ENCODE results near the gene ULK1.

ULK1 gene

DNA sequence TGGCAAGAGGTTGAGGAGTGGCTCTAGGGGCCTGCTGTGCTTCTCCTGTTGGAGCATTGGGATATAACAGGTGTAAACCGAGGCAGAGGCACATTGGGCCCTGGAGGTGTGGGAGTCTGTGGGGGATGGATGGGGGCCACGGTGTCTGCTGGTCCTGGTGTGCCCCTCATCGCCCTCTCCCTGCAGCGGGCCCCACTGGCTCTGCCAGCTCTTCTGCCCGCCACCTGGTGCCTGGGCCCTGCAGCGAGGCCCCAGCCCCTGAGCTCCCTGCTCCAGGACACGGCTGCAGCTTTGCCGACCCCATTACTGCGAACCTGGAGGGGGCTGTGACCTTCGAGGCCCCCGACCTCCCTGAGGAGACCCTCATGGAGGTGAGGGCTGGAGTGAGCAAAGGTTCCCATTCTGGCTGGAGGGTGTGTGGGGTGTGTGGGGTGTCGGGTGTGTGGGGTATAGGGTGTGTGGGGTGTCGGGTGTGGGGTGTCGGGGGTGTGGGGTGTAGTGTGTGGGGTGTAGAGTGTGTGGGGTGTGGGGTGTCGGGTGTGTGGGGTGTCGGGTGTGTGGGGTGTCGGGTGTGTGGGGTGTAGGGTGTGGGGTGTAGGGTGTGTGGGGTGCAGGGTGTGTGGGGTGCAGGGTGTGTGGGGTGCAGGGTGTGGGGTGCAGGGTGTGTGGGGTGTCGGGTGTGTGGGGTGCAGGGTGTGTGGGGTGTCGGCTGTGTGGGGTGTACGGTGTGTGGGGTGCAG, 24.1 kb downstream of the ULK1 start:
- H3K9me3 Mint-ChIP-seq: no peaks in the 10 kb centered on the region
- H3K36me3 Mint-ChIP-seq (ENCODE audit: insufficient read depth): peaks cover 10% of the 10 kb centered on the region
- ATAC-seq (replicated peaks; ENCODE audit: extremely low read depth, poor library complexity, severe bottlenecking) (peak; percentile 53), DNase-seq (ENCODE audit: low spot score in 2 of 2) (no peak)
- no peaks in the 10 kb centered on the region for H3K4me1 Mint-ChIP-seq
- H3K27ac Mint-ChIP-seq (ENCODE audit: low read depth): peak overlapping the region; percentile 74
- no peaks in the 10 kb centered on the region for H3K27me3 Mint-ChIP-seq
- H3K4me3 Mint-ChIP-seq: no peak overlapping the region

DNA sequence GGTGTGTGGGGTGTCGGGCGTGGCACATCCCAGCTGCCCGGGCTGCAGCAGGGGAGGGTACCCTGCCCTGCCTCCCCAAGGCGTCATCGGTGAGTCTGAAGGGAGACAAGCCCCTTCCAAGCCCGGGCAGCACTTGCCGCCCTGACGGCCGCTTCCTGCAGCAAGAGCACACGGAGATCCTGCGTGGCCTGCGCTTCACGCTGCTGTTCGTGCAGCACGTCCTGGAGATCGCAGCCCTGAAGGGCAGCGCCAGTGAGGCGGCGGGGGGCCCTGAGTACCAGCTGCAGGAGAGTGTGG, 24.6 kb downstream of the ULK1 start:
- DNase-seq (ENCODE audit: low spot score in 2 of 2): no peak
- peaks cover 10% of the 10 kb centered on the region for H3K36me3 Mint-ChIP-seq (ENCODE audit: insufficient read depth)
- no peaks in the 10 kb centered on the region for H3K27me3 Mint-ChIP-seq
- H3K27ac Mint-ChIP-seq (ENCODE audit: low read depth): no peak overlapping the region
- ATAC-seq (replicated peaks; ENCODE audit: extremely low read depth, poor library complexity, severe bottlenecking): no peak
- no peaks in the 10 kb centered on the region for H3K9me3 Mint-ChIP-seq
- no peak overlapping the region for H3K4me3 Mint-ChIP-seq
- no peaks in the 10 kb centered on the region for H3K4me1 Mint-ChIP-seq

DNA sequence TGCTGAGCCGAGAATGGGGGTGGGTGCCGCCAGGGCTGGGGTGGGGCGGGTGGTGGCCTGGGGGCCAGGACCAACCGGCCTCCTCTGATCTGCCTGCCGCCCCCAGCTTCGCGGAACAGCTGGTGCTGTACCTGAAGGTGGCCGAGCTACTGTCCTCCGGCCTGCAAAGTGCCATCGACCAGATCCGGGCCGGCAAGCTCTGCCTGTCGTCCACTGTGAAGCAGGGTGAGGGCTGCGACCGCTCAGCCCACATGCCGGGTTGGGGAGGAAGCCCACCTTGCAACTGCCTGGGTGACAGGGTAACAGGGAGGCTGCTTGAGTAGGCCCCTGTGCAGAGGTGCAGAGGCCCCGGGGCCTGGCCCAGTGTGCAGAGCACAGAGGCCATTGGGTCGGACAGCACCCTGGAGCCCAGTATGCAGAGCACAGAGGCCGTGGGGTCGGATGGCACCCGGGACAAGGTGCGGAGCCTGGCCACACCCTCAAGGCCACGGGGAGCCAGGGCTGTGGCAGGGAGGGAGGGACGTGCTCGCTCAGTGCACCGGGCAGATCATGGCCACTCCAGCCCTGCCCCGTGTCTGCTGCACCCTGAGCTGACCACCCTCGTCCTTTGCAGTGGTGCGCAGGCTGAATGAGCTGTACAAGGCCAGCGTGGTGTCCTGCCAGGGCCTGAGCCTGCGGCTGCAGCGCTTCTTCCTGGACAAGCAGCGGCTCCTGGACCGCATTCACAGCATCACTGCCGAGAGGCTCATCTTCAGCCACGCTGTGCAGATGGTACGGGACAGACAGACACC, 25.1 kb downstream of the ULK1 start:
- H3K27ac Mint-ChIP-seq (ENCODE audit: low read depth): no peak overlapping the region
- ATAC-seq (replicated peaks; ENCODE audit: extremely low read depth, poor library complexity, severe bottlenecking) (no peak), DNase-seq (ENCODE audit: low spot score in 2 of 2) (no peak)
- H3K9me3 Mint-ChIP-seq: no peaks in the 10 kb centered on the region
- H3K27me3 Mint-ChIP-seq: no peaks in the 10 kb centered on the region
- H3K4me1 Mint-ChIP-seq: no peaks in the 10 kb centered on the region
- H3K4me3 Mint-ChIP-seq: no peak overlapping the region
- H3K36me3 Mint-ChIP-seq (ENCODE audit: insufficient read depth): peaks cover 10% of the 10 kb centered on the region

DNA sequence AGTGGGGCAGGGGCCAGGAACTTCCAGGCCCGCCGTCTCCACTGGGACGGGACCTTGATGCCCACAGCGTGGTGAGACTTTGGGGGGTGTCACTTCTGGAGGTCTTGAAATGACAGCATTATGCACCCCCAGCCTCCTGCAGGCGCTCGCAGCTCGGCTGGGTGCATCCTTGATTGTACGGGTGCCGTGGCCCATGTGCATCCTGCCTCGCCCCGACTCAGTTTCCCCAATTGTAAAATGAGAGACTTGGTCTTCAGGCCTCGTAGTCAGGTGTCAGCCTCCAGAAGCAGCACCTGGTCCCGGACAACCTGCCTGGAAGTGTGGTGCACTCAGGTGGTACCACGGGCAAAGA, 25.7 kb downstream of the ULK1 start:
- Mint-ChIP-seq H3K36me3 (ENCODE audit: insufficient read depth) (peaks cover 8% of the 10 kb centered on the region), H3K4me1 (no peaks in the 10 kb centered on the region), H3K27ac (ENCODE audit: low read depth) (no peak overlapping the region), H3K9me3 (no peaks in the 10 kb centered on the region), H3K4me3 (no peak overlapping the region), H3K27me3 (no peaks in the 10 kb centered on the region)
- ATAC-seq (replicated peaks; ENCODE audit: extremely low read depth, poor library complexity, severe bottlenecking) (no peak), DNase-seq (ENCODE audit: low spot score in 2 of 2) (no peak)

DNA sequence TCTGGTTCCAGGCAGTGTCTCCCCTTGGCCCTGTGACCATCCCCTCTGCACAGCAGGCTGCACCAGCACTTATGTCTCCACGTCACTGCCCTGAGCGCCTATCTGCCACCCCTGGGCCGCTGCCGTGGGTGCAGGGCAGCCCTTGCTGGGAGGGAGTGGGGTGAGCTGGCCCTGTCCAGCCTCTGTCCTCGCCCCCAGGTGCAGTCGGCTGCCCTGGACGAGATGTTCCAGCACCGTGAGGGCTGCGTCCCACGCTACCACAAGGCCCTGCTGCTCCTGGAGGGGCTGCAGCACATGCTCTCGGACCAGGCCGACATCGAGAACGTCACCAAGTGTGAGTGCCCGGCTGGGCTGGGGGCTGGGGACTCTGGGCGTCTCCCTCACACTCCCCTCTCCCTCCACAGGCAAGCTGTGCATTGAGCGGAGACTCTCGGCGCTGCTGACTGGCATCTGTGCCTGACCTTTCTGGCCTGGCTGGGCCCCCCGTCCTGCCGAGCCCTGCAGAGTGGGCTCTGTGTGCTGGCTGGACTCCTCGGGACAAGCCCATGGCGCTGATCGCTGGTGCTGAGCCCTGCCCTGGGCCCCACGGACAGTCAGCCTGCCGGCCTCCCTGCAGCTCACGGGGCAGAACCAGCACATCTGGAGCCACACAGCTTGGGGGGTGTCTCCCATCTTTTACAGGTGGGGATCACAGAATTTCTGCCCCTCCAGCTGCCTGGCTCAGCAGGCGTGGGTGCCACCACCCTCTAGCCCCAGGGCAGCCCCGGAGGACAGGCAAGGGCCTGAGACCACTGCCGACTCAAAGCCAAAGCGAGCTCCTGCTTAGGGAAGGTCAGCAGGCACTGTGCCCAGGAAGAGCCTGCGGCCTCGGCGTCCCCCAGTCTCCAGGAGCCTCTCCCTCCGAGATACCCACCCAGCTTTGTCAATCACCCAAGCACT, 26.7 kb downstream of the ULK1 start:
- Mint-ChIP-seq H3K27me3 (no peaks in the 10 kb centered on the region), H3K4me3 (no peak overlapping the region), H3K4me1 (no peaks in the 10 kb centered on the region), H3K27ac (ENCODE audit: low read depth) (no peak overlapping the region), H3K36me3 (ENCODE audit: insufficient read depth) (peaks cover 9% of the 10 kb centered on the region), H3K9me3 (no peaks in the 10 kb centered on the region)
- ATAC-seq (replicated peaks; ENCODE audit: extremely low read depth, poor library complexity, severe bottlenecking) (no peak), DNase-seq (ENCODE audit: low spot score in 2 of 2) (no peak)

DNA sequence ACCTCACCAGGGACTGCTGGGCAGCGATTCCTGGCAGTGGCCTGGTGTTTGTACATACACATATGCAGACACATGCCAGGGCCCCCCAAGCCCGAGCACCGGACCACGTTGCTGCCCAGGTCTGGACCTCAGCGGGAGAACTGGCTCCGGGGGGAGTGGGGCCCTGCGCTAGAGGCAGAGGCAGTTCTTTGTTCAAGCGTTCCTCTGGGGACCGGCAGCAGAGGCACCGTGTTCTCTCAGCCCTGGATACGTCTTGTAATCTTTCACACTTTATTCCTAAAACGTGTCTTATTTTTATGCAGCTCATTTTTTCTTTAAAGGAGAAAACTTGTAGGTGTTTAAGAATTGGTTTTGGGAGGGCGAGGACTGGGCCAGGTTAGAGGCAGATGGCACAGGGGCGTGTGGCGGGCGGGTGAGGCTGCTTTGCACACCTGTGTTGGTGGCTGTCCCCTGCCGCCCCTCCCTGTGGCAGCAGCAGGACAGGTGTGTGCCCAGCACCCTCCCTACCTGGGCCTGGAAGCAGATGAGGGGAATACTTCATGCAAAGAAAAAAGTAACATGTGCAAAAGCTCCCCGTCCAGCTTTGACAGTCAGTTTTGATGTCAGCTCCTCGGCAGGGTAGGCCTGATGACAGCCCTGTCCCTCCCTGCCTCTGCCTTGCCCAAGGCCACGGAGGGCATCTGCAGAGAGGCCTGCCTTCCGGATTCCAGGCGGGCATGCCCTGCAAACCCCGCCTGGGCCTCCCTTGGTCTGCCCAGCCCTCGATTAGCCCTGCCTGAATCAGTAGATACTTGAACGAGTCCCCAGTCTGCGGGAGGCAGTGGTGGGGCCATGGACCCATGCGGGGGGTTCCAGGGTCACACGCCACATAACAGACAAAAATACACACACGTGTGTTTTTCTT, 27.7 kb downstream of the ULK1 start:
- Mint-ChIP-seq H3K4me1 (no peaks in the 10 kb centered on the region), H3K27ac (ENCODE audit: low read depth) (no peak overlapping the region), H3K36me3 (ENCODE audit: insufficient read depth) (peaks cover 9% of the 10 kb centered on the region), H3K9me3 (no peaks in the 10 kb centered on the region), H3K4me3 (no peak overlapping the region), H3K27me3 (no peaks in the 10 kb centered on the region)
- ATAC-seq (replicated peaks; ENCODE audit: extremely low read depth, poor library complexity, severe bottlenecking) (no peak), DNase-seq (ENCODE audit: low spot score in 2 of 2) (no peak)

DNA sequence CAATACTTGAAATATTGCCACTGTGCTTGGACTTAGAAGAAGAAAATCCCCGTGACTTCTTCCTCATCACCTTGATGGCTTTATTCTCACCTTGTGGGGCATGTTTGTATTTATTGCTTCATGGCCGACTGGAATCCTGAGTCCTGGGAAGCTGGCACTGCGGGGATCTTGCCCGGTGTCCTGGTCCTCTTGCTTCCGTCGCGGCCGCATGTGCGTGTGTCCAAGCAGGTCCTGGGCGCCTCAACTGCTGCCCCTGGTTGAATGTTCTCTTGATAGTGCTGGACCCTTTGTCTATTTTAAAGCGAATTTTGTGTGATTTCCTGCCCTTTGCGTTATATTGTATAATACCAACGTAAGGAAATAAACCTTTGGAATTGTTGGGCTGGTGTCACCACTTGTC, 28.4 kb downstream of the ULK1 start:
- no peak overlapping the region for H3K27ac Mint-ChIP-seq (ENCODE audit: low read depth)
- H3K27me3 Mint-ChIP-seq: no peaks in the 10 kb centered on the region
- no peaks in the 10 kb centered on the region for H3K9me3 Mint-ChIP-seq
- DNase-seq (ENCODE audit: low spot score in 2 of 2): no peak
- peaks cover 8% of the 10 kb centered on the region for H3K36me3 Mint-ChIP-seq (ENCODE audit: insufficient read depth)
- no peak overlapping the region for H3K4me3 Mint-ChIP-seq
- ATAC-seq (replicated peaks; ENCODE audit: extremely low read depth, poor library complexity, severe bottlenecking): no peak
- peaks cover 2% of the 10 kb centered on the region for H3K4me1 Mint-ChIP-seq

DNA sequence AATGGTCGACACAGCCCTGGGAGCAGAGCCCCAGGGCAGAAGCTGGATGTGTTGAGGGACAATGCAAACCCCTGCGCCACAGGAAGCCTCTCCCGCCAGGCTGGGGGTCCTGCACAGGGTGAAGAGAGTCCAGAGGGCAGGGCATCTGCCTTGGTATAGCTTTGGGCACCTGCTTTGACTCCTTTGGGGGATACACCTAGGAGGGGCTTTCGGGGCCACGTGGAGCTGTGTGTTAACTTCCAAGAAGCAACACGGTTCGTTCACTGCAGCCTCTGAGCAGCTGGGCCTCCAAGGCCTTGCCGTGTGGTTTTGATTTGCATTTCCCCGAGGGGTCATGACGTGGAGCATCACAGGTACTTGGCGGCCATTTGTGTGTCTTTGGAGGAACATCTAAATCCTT, 28.8 kb downstream of the ULK1 start:
- H3K9me3 Mint-ChIP-seq: no peaks in the 10 kb centered on the region
- peaks cover 8% of the 10 kb centered on the region for H3K36me3 Mint-ChIP-seq (ENCODE audit: insufficient read depth)
- H3K4me1 Mint-ChIP-seq: peaks cover 7% of the 10 kb centered on the region
- DNase-seq (ENCODE audit: low spot score in 2 of 2): no peak
- no peak overlapping the region for H3K4me3 Mint-ChIP-seq
- H3K27me3 Mint-ChIP-seq: no peaks in the 10 kb centered on the region
- H3K27ac Mint-ChIP-seq (ENCODE audit: low read depth): no peak overlapping the region
- no peak for ATAC-seq (replicated peaks; ENCODE audit: extremely low read depth, poor library complexity, severe bottlenecking)

DNA sequence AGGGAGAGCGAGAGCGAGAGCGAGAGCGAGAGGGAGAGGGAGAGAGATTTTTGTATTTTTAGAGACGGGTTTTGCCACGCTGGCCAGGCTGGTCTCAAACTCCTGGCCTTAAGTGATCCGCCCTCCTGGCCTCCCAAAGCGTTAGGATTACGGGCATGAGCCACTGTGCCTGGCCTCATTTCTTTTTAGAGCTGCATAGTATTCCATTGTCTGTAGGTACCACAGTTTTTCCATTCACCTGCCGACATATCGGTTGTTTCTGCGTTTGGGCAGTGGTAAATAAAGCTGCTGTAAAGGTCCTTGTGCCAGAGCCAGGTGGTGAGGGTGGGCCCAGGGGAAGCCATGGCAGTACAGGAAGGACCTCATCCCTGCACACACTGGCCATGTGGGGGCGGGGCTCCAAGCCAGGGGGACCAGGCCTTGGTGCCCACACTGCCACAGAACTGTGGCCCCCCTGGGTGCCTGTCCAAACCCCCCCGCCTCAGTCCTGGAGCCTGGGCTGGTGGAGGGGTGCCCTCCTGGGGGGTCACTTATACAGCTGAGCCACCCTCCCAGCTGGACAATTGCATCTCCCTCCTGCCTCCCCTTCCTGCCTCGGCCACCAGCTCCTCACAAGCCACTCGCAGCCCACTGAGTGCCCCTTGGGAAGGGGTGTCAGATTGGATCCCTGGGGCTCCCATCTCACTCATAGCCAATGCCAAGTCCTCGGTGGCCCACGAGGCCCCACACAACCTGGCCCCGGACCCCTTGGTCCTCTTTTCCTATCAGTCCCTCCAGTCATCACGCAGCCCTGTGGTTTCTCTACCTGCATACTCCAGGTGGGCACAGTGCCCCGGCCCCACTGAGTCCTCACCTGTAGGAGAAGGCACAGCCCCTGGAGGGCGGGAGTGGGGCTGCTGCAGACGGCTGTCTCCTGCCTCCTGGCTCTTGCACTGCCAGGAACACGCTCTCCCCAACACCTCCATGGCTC, 33.0 kb downstream of the ULK1 start:
- no peak for ATAC-seq (replicated peaks; ENCODE audit: extremely low read depth, poor library complexity, severe bottlenecking)
- no peak overlapping the region for H3K27ac Mint-ChIP-seq (ENCODE audit: low read depth)
- peaks cover 18% of the 10 kb centered on the region for H3K36me3 Mint-ChIP-seq (ENCODE audit: insufficient read depth)
- H3K9me3 Mint-ChIP-seq: no peaks in the 10 kb centered on the region
- no peaks in the 10 kb centered on the region for H3K27me3 Mint-ChIP-seq
- no peak for DNase-seq (ENCODE audit: low spot score in 2 of 2)
- peaks cover 19% of the 10 kb centered on the region for H3K4me1 Mint-ChIP-seq
- H3K4me3 Mint-ChIP-seq: peak overlapping the region; percentile 97

DNA sequence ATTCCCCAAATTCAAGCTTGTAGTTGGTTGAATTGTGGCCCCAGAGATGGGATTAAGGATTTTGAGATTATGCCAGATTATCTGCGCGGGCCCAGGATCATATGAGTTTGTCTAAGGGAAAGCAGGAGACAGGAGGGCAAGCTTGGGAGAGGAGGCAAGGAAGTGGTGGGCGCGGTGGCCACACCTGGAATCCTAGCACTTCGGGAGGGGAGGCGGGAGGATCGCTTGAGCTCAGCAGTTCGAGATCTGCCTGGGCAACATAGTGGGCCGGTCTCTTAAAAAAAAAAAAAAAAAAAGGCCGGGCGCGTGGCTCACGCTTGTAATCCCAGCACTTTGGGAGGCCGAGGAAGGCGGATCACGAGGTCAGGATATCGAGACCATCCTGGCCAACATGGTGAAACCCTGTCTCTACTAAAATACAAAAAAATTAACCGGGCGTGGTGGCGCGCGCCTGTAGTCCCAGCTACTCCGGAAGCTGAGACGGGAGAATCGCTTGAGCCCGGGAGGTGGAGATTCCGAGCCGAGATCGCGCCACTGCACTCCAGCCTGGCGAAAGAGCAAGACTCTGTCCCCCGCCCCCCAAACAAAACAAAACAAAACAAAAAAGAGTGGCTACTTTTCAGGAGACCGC, 33.8 kb downstream of the ULK1 start:
- no peak for DNase-seq (ENCODE audit: low spot score in 2 of 2)
- Mint-ChIP-seq H3K36me3 (ENCODE audit: insufficient read depth) (peaks cover 23% of the 10 kb centered on the region), H3K4me3 (peak overlapping the region; percentile 97), H3K4me1 (peaks cover 19% of the 10 kb centered on the region), H3K27me3 (no peaks in the 10 kb centered on the region), H3K27ac (ENCODE audit: low read depth) (peak overlapping the region; percentile 91), H3K9me3 (no peaks in the 10 kb centered on the region)
- peak; percentile 10 for ATAC-seq (replicated peaks; ENCODE audit: extremely low read depth, poor library complexity, severe bottlenecking)
